HL-60 (cell line): ENCODE measurements around the gene ZNF548.
"Not testable (repeated sequence)": the region's sequence is repeated elsewhere in the genome, so short reads cannot be mapped to it uniquely, and the experiment has no call there.

Experiments used
- DNase-seq, 2 experiments: peaks; one replicate each; pipeline ENCODE4 v3.0.0-alpha.2; 2010 to 2020; ENCODE audit warnings: low read depth in 1 of 2, low spot score in 1 of 2
- H3K27ac ChIP-seq: fragments of 250-450 bp; sonication (Bioruptor Pico); replicated peaks from 2 replicates; pipeline ENCODE4 v1.5.1; 2020; ENCODE audit warnings: mild to moderate bottlenecking, moderate library complexity
- H3K27me3 ChIP-seq: fragments of 250-450 bp; sonication (Bioruptor Pico); 2 replicates; pipeline ENCODE4 v1.5.1; 2021; ENCODE audit warnings: mild to moderate bottlenecking, moderate library complexity; ENCODE audit not compliant: insufficient read depth, poor library complexity, severe bottlenecking
- H3K4me3 ChIP-seq: replicated peaks from 2 replicates; pipeline ENCODE4 v1.5.1; 2011; ENCODE audit warnings: mild to moderate bottlenecking, control low read depth, low read length; ENCODE audit not compliant: insufficient read depth
- GABPA ChIP-seq: IDR thresholded peaks from 2 replicates; pipeline ENCODE4 v1.6.1; 2012; ENCODE audit warnings: low read depth
- POLR2AphosphoS5 ChIP-seq: IDR thresholded peaks from 2 replicates; pipeline ENCODE4 v1.6.1; 2012; ENCODE audit warnings: low read depth
- SPI1 ChIP-seq: IDR thresholded peaks from 2 replicates; pipeline ENCODE4 v1.6.1; 2012; ENCODE audit warnings: low read depth, mild to moderate bottlenecking, borderline replicate concordance
- TF ChIP-seq, protein P1 (sequence below): IDR thresholded peaks from one replicate; pipeline ENCODE4 v1.5.1; 2011; ENCODE audit warnings: low read length, control low read depth, inconsistent platforms; ENCODE audit not compliant: insufficient read depth
- TF ChIP-seq, protein P2 (sequence below): IDR thresholded peaks from 2 replicates; pipeline ENCODE4 v1.6.1; 2012; ENCODE audit warnings: low read depth; ENCODE audit not compliant: insufficient replicate concordance

The ZNF548 gene

GRCh38 chr19:57374179-57374578 lies 15.5 kb upstream of the ZNF548 start:
- TF ChIP-seq GABPA (no peak), POLR2AphosphoS5 (no peak), SPI1 (no peak)
- TF ChIP-seq, protein P1, sequence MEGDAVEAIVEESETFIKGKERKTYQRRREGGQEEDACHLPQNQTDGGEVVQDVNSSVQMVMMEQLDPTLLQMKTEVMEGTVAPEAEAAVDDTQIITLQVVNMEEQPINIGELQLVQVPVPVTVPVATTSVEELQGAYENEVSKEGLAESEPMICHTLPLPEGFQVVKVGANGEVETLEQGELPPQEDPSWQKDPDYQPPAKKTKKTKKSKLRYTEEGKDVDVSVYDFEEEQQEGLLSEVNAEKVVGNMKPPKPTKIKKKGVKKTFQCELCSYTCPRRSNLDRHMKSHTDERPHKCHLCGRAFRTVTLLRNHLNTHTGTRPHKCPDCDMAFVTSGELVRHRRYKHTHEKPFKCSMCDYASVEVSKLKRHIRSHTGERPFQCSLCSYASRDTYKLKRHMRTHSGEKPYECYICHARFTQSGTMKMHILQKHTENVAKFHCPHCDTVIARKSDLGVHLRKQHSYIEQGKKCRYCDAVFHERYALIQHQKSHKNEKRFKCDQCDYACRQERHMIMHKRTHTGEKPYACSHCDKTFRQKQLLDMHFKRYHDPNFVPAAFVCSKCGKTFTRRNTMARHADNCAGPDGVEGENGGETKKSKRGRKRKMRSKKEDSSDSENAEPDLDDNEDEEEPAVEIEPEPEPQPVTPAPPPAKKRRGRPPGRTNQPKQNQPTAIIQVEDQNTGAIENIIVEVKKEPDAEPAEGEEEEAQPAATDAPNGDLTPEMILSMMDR, result no peak
- TF ChIP-seq, protein P2, sequence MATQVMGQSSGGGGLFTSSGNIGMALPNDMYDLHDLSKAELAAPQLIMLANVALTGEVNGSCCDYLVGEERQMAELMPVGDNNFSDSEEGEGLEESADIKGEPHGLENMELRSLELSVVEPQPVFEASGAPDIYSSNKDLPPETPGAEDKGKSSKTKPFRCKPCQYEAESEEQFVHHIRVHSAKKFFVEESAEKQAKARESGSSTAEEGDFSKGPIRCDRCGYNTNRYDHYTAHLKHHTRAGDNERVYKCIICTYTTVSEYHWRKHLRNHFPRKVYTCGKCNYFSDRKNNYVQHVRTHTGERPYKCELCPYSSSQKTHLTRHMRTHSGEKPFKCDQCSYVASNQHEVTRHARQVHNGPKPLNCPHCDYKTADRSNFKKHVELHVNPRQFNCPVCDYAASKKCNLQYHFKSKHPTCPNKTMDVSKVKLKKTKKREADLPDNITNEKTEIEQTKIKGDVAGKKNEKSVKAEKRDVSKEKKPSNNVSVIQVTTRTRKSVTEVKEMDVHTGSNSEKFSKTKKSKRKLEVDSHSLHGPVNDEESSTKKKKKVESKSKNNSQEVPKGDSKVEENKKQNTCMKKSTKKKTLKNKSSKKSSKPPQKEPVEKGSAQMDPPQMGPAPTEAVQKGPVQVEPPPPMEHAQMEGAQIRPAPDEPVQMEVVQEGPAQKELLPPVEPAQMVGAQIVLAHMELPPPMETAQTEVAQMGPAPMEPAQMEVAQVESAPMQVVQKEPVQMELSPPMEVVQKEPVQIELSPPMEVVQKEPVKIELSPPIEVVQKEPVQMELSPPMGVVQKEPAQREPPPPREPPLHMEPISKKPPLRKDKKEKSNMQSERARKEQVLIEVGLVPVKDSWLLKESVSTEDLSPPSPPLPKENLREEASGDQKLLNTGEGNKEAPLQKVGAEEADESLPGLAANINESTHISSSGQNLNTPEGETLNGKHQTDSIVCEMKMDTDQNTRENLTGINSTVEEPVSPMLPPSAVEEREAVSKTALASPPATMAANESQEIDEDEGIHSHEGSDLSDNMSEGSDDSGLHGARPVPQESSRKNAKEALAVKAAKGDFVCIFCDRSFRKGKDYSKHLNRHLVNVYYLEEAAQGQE, result no peak
- H3K27ac ChIP-seq, result no peak overlapping the region
- H3K4me3 ChIP-seq, result no peak overlapping the region
- no peaks in the 10 kb centered on the region for H3K27me3 ChIP-seq
- DNase-seq, result no peak

DNA sequence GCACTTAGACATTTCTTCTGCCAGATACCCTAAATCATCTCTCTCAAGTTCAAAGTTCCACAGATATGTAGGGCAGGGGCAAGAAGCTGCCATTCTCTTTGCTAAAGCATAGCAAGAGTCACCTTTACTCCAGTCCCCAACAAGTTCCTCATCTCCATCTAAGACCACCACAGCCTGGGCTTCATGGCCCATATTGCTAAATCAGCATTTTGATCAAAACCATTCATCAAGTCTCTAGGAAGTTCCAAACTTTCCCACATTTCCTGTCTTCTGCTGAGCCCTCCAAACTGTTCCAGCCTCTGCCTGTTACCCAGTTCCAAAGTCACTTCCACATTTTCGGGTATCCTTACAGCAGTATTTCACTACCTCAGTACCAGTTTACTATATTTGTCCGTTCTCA lies 15.0 kb upstream of the ZNF548 start:
- not testable (repeated sequence) for H3K27ac ChIP-seq, H3K27me3 ChIP-seq, DNase-seq, H3K4me3 ChIP-seq

- DNase-seq, result no peak
- TF ChIP-seq POLR2AphosphoS5, result no peak
- TF ChIP-seq GABPA, result no peak
- no peak for TF ChIP-seq SPI1
- TF ChIP-seq, protein P1, result no peak
- TF ChIP-seq, protein P2, result no peak
- H3K4me3 ChIP-seq, result no peak overlapping the region
- H3K27me3 ChIP-seq, result no peaks in the 10 kb centered on the region
- no peak overlapping the region for H3K27ac ChIP-seq
These were observed 13.5 kb upstream of the ZNF548 start for GRCh38 chr19:57376151-57376550.

GRCh38 chr19:57377498-57378146 lies 12.0 kb upstream of the ZNF548 start:
- no peak for TF ChIP-seq SPI1
- no peak for TF ChIP-seq GABPA
- no peak for TF ChIP-seq POLR2AphosphoS5
- TF ChIP-seq, protein P1, result no peak
- TF ChIP-seq, protein P2, result no peak
- H3K27ac ChIP-seq, result no peak overlapping the region
- DNase-seq, result no peak

More at GRCh38 chr19:57377498-57378146, 12.0 kb upstream of the ZNF548 start:
- H3K4me3 ChIP-seq, result no peak overlapping the region
- H3K27me3 ChIP-seq, result no peaks in the 10 kb centered on the region
